ENCODE measurements around the gene VTA1.
"Not testable (repeated sequence)": the region's sequence is repeated elsewhere in the genome, so short reads cannot be mapped to it uniquely, and the experiment has no call there.

Gene VTA1

DNA sequence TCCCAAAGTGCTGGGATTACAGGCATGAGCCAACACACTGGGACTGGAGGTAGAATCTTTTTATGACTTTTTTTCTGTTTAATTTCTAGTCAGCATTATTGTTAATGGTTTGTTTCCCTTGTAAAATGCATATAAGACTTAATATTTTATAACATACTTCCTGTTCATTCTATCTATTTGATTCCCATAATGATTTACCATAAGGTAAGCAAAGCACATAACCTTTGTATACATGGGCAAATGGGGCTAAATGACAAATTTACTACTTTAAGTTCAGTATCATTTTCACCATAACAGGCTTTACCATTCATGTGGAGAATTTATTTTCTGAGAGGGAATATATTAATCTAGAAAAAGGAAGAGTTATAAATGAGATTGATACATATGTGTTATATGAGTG lies 24.3 kb downstream of the VTA1 start:
- no peak for DNase-seq (ENCODE audit: low read depth in 2 of 2)

DNA sequence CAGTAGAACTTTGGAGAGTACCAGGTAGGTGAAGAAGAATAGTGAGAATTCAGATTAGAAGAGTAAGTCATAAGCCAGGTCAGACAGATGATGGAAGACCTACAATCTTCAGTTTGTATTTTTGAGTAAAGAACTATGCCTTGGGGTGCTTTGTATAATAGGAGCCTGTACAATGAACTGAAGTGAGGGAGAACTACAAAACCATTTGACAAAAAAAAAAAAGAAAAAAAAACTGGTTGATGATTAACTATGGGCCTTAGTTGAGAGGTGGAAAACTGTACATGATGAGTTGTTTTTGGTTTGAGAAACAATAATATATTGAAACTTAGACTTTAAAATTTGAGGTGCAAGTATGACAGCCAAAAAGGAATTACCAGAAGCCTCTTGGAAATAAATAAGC lies 25.7 kb downstream of the VTA1 start:
- no peak for DNase-seq (ENCODE audit: low read depth in 2 of 2)

- no peak for DNase-seq (ENCODE audit: low read depth in 2 of 2)
Measured at GRCh38 chr6:142173980-142174379, 26.9 kb downstream of the VTA1 start.

DNA sequence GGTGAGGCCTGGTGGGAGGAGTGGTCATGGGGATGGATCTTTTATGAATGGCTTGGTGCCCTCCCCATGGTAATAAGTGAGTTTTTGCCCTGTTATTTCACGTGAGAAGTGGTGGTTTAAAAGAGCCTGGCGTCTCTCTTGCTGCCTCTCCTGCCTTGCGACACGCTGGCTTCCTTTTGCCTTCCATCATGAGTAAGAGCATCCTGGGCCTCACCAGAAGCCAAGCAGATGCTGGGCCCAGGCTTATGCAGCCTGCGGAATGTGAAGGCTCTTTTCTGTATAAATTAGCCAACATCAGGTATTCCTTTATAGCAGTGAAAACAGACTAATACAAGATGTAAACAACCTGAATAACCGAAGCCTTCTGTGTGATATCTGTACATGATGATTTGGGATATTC lies 27.6 kb downstream of the VTA1 start:
- no peak for DNase-seq (ENCODE audit: low read depth in 2 of 2)

DNA sequence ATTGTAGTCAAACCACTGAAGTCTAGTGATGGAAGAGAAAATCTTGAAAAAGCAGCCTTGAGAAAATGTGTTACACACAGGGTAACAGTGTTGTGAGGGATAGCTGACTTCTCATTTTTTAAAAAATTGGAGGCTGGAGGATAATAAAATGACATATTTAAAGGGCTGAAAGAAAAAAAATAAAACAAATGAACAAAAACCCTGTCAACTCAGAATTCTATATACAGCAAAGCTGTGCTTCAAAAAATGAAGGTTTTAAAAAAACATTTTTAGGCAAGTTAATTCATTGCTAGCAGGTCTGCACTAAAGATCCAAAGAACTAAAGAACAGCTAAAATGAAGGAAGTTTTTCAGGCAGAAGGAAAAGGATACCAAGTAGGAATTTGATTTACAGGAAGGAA lies 31.1 kb downstream of the VTA1 start:
- no peak for DNase-seq (ENCODE audit: low read depth in 2 of 2)

GRCh38 chr6:142182004-142182403 lies 34.9 kb downstream of the VTA1 start:
- DNase-seq (ENCODE audit: low read depth in 2 of 2): no peak

GRCh38 chr6:142183351-142183750 lies 36.3 kb downstream of the VTA1 start:
- DNase-seq (ENCODE audit: low read depth in 2 of 2): no peak

GRCh38 chr6:142184307-142184706 lies 37.2 kb downstream of the VTA1 start:
- no peak for DNase-seq (ENCODE audit: low read depth in 2 of 2)

GRCh38 chr6:142185641-142186040 lies 38.6 kb downstream of the VTA1 start:
- DNase-seq (ENCODE audit: low read depth in 2 of 2): no peak

- no peak for DNase-seq (ENCODE audit: low read depth in 2 of 2)
Measured at GRCh38 chr6:142187209-142187608, 40.1 kb downstream of the VTA1 start.

DNA sequence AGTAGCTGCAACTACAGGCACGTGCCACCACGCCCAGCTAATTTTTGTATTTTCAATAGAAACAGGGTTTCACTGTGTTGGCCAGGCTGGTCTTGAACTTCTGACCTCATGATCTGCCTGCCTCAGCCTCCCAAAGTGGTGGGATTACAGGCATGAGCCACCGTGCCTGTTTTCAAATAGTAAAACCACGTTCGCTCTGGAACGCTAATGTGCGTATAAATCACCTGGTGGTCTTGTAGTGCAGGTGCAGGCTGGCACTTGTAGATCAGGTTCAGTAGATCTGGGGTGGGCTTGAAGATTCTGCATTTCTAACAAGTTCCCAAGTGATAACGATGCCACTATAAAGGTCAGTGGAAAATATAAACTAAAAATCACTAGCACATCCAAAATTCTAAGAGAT lies 41.3 kb downstream of the VTA1 start:
- DNase-seq (ENCODE audit: low read depth in 2 of 2): not testable (repeated sequence)

DNA sequence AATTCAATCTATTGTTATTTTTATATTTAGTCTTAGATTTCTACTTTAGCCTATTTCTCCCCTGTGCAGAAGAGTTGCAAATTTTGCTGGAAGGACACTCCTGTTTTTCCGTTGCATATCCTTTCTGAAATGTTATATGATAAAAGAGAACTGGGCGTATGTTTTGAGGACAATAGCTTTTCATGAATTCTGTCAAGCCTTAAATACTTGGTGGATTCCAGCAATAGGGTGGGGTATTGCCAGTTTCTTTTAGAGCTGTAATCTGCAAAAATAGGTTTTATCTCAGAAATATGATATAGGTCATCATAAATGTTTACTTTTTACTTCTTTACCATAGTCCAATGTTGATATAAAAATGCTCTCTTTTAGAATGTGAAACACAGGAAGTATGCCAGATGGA lies 42.0 kb downstream of the VTA1 start:
- no peak for DNase-seq (ENCODE audit: low read depth in 2 of 2)

DNA sequence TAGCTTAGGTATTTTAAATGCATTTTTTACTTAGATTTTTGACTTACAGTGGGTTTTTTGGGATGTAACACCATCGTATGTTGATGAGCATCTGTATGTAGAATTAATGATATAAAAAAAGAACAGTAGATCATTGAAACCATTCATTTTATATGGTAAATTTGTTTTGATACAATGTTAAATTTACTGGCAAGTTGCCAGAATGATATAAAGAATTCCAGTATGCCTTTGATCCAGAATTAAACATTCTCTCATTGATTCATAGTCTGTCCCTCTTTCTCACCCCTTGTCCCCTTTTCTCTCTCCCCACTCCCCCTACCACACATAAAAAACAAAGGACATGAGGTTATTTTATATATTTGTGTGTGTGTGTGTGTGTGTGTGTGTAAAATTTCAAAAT lies 45.3 kb downstream of the VTA1 start:
- DNase-seq (ENCODE audit: low read depth in 2 of 2): no peak

DNA sequence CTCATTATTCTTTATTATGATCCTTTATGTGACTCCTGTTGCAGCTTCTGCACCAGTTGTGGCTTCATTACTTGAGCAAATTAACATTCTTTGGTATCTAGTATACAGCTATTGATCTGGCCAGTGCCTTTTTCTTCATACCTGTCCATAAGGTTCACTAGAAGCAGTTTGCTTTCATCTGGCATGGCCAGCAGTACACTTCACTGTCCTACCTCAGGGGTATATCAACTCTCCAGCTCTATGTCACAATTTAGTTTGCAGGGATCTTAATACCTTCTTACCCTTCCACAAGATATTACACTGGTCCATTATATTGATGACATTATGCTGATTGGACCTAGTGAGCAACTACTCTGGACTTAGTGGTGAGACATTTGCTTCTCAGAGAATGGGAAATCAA lies 46.6 kb downstream of the VTA1 start:
- DNase-seq (ENCODE audit: low read depth in 2 of 2): no peak

DNA sequence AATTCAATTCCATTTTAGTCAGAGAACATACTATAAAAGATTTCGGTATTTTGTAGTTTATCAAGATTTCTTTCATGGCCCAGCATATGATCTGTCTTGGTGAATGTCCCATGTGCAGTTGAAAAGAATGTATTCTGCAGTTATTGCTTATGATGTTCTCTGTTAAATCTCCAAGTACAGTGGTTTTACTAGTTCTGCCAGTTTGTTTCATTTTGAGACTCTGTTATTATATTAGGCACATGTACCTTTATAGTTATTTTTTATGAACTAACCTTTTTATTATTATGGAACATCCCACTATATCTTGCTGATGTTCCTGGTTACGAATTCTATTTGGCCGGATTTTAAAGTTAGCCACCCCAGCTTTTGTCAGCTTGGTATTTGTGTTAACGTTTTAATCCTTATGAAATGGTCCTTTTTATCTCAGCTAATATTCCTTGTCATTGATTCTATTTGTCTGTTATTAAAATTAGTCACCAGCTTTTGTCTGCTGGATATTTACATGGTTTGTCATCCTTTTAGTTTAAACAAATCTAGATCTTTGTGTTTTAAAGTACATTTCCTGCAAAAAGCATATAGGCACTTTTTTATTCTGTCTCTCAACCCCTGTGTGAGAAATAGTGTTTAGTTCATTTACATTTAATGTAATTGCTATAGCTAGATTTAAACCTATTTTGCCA lies 48.9 kb downstream of the VTA1 start:
- no peak for DNase-seq (ENCODE audit: low read depth in 2 of 2)

- DNase-seq (ENCODE audit: low read depth in 2 of 2): no peak
Measured at GRCh38 chr6:142200846-142201628, 54.0 kb downstream of the VTA1 start.

DNA sequence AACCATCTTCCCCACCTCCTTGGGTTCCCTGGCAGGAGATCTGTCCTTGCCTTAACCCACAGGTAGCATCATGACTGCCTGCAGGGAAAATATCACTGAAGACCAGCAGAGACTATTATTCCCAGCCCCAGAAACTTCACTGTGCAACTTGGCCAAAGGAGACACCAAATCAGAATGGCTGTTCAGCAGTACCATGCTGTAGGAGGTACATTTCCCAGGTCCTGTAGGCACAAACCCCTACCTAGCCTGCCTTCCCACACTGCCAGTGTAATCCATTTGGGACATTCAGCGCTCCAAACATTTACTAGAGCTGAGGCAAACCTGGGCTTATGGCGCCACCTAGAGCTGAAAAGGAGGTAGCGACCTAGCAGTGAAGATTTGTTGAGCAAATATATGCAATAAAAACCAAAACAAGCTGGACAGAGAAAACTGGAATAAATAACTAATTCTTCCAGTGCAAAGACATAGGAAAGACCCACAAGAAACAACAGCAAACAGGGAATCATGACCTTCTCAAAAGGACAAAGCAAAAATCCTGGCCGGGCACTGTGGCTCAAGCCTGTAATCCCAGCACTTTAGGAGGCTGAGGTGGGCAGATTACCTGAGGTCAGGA lies 60.3 kb downstream of the VTA1 start:
- DNase-seq (ENCODE audit: low read depth in 2 of 2): peak in 1 of 2 donors; percentile 13

GRCh38 chr6:142210606-142211005 lies 63.5 kb downstream of the VTA1 start:
- no peak for DNase-seq (ENCODE audit: low read depth in 2 of 2)

GRCh38 chr6:142213402-142213801 lies 66.3 kb downstream of the VTA1 start:
- no peak for DNase-seq (ENCODE audit: low read depth in 2 of 2)

- DNase-seq (ENCODE audit: low read depth in 2 of 2): no peak
Measured at GRCh38 chr6:142218446-142218845, 71.4 kb downstream of the VTA1 start.

DNA sequence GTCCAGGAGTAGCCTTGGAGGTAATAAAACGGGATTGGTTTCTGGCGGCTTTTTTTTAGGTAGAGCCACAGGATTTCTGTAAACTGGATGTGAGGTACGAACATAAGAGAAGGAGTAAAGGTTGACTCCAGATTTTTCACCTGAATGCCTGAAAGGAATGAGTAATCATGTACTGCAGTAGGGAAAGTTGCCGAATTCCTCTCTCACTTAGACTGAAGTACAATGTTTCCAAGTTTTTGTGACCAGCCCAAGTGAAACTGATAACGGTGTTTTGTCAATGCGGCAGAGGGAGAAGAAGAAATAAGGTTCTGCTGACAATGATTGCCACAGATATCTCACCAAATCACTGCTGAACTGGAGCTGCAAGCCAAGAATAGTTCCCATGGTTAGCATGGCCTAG lies 75.0 kb downstream of the VTA1 start:
- DNase-seq (ENCODE audit: low read depth in 2 of 2): no peak

GRCh38 chr6:142223938-142224337 lies 76.9 kb downstream of the VTA1 start:
- DNase-seq (ENCODE audit: low read depth in 2 of 2): no peak

GRCh38 chr6:142225115-142225514 lies 78.1 kb downstream of the VTA1 start:
- no peak for DNase-seq (ENCODE audit: low read depth in 2 of 2)

Data from stimulated activated CD8-positive, alpha-beta memory T cell treated with anti-CD3 and anti-CD28 coated beads, Interleukin-2, amount 100 ng/mL, for 1 hour (primary cell).